HG03565 (cell line): ENCODE measurements around the gene TAX1BP1.

Experiments used
- ATAC-seq: cut with Tn5 transposase; IDR thresholded peaks from one replicate; pipeline ENCODE4 v1.9.1; 2021; ENCODE audit warnings: mild to moderate bottlenecking, moderate library complexity; ENCODE audit not compliant: unreplicated experiment

The TAX1BP1 gene

DNA sequence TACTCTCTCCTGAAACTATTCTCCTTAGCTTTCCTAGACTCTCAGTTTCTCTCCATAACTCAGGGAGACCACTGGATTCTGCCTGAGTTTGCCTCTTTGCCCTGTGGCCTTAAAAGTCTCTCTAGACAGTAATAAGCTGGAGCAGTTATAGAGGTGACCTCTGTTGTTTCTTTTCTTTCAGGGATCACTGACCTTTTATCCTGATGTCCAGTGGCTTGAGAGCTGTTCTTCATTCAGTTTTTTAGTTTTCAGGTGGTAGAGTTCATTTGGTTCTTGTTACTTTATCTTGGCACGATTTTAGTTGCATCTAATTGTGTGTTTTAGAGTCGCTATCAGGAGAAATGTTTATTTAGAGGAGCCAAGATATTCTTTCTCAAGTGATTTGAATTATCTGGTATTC, 37.7 kb downstream of the TAX1BP1 start:
- ATAC-seq, result no peak

DNA sequence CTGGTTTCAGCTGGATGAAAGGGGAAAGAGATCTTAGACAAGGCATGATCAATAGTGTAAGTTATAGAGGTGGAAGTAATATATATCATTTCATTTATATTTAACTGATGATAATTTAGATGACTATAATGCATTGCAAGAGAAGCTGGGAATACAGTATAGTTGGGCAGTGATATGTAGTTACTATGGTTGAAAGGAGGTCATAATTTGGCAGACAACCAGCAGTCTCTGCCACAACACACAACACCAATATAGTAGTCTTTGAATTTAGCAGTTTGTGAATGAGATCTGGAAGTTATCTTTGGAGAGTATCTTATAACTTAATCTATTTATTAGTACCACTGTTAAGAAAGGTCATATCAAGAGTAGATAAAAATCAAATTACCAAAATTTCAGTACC, 39.9 kb downstream of the TAX1BP1 start:
- no peak for ATAC-seq

DNA sequence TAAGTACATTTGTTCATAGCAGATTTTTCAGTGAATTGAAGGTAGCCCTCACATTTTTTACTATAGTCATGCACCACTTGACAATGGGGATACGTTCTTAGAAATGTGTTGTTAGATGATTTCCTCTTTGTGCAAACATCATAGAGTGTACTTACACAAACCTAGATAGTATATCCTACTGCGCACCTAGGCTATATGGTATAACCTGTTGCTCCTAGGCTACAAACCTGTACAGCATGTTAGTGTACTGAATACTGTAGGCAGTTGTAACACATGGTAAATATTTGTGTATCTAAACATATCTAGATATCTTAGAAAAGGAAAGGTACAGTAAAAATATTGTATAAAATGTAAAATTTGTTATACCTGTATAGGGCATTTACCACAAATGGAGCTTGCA, 41.2 kb downstream of the TAX1BP1 start:
- no peak for ATAC-seq

DNA sequence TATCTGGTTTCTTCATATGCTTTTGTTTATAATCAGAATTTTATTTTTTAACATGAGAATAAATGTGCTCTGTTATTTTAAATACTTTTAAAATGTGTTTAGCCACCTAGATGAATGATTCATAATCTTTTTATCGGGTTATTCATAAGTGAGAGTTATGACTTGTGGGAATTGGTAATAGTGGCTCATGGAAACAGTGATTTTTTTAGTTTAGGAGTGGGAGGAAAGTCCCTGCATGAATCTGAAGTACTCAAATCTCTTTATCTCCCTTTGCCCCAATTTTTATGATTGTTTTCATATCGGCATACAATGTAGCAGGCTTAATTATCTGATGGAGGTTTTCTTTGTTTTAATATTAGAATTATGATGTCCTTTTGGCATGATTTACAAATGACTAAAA, 42.9 kb downstream of the TAX1BP1 start:
- ATAC-seq, result no peak

DNA sequence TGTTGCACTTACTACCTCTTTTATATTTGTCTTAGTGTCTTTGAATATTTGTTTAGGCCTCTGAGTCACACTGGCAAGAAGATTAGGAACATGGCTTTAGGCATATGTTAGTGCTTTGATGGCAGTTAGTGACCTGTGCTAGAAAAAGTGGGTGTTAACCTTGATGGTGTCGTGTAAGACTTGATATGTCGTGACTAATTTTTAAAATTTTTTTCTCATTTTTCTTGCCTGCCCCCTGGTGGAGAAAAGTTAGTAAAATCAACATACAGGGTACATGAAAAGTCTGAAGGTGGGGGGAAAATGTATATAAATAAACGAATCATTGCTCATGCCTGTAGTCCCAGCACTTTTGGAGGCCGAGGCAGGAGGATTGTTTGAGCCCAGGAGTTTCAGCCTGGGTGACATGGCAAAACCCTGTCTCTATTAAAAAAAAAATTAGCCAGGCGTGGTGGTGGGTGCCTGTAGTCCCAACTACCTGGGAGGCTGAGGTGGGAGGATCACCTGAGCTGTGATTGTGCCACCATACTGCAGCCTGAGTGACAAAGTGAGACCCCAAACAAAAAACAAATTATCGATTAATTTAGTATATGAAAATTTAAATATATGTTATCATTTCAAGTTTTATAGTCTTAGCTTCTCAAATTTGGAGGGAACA, 44.6 kb downstream of the TAX1BP1 start:
- ATAC-seq, result no peak

DNA sequence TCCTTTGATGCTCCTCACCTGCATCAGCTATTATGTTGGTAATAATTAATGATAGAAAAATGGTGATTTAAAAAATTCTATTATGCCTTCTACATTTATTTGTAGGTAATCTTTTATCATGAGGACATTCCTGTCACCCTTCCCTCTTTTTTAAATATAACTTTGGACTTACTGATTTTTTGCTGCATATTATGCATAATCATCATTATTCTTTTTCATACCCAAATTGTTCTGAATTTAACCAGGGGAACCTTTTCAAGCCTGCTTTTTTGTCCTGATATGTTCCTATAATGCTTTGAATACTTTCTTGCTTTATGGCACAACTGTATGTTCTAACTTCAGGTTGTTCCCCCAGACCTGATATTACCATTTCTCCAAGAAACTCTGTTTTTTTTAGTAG, 48.5 kb downstream of the TAX1BP1 start:
- ATAC-seq, result no peak

DNA sequence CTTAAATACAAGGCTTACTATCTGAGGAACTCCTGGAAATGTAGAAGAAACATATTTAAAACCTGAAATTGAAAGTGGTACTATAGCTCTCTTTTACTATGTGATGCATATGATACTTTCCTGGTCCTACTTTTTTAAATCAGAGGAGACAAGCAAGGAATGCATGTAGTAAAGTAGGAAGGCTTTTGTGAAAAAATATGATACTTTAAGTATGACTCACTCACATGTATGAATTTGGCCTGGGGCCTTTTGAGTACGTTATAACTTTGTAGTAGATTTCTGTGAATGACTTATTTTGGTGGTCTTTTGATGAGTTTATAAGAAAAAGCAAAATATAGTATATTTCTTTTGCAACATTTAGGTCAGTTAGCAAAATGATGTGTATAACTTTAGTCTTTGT, 53.8 kb downstream of the TAX1BP1 start:
- no peak for ATAC-seq

DNA sequence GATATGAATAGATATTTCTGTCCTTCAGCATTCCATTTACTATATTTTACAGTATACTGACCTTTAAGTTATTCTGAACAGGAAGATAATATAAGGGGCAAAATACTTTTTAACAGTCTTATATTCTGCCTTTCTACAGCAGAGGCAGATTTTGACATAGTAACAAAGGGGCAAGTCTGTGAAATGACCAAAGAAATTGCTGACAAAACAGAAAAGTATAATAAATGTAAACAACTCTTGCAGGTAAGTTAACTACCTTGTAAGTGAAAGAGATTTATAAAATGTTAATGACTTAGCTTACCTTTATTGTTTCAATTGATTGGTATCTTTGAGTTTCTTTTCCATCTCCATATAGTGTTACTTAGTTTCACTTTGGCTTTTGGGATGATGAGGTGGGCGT, 56.0 kb downstream of the TAX1BP1 start:
- ATAC-seq, result no peak

DNA sequence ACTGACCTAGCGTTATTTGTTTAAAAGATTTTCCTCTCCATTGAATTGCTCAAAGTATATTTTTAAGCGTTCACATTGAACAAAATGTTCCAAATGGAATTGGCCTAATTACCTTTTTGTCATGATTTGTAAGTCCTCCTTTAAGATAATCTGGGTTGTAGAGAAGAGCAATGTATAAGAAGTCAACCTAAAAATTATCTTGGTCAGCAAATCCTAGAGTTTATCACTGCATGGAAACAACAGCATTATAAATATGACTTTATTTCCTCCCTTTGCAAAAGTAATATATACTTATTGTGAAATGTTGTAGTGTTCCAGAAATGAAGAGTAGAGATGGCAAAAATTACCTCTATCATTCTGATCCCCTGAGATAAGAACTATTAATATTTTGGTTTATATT, 59.2 kb downstream of the TAX1BP1 start:
- ATAC-seq, result no peak

DNA sequence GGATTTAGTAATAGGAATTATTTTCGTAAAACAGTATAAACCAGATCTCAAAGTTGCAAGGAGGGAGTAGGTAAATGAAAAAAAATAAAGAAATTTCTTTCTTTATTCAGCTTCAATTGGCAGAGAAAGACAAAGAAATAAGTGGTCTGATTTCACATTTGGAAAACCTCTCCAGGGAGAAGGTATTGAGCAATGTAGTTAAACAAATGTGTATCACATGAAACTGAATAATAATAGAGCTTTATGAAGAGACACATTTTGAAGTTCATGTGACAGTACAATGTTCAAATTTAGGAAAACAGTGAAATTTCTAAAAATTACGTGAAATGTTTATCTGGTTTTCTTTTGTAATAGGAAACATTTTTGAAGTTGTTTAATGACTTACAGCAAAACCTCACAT, 63.0 kb downstream of the TAX1BP1 start:
- no peak for ATAC-seq

DNA sequence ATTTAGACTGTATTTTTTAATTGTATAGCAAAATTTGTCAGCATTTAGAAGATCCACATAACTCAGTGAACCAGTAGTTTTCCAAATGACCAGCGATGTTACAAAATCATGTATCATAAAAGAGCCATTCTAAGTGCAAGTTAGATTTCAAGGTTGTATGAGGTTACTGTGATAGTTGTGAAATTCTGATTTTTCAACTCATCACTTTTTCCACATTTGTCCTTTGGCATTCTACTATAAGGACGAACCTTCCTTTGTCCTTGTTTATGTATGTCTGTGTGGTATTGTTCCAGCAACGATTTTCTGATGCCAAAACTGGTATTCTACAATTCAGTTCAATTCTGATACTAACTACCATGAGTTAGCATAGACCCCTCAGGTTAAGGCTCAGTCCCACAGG, 64.2 kb downstream of the TAX1BP1 start:
- no peak for ATAC-seq

DNA sequence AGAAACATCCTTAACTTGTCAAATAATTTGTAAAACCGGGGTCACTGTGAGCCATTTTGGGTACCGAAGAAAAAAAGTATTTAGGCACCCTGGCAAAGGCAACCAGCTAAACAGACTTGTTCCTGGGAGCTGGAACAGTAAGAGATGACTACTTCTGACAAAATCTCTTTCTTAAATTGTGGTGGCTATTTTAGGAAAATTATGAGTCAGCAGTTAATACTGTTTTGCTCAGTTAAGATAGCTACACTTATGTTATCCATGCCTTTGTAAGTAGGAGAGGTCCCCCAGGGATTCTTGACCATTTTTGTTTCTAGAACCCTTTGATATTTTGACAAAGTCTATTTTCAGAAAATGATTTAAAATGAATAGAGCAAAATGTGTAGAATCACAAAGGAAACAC, 68.7 kb downstream of the TAX1BP1 start:
- ATAC-seq, result no peak

DNA sequence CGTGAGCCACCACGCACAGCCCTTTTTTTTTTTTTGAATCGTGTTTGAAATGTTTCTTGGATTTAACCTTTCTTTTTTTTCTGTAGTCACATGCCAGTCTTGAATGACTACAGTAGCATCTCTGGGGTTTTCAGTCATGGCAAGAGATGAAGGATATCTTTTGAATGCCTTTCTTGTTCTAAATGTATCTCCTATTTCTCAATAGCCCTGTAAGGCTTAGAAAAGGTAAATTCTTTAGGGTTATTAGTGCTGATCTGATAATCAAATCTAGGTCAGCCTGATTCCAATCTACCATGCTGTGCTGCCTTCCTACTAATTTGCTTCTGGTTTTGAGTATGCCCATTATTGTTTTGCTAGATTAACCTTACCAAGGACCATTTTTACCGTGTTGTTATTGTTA, 70.2 kb downstream of the TAX1BP1 start:
- ATAC-seq, result no peak

DNA sequence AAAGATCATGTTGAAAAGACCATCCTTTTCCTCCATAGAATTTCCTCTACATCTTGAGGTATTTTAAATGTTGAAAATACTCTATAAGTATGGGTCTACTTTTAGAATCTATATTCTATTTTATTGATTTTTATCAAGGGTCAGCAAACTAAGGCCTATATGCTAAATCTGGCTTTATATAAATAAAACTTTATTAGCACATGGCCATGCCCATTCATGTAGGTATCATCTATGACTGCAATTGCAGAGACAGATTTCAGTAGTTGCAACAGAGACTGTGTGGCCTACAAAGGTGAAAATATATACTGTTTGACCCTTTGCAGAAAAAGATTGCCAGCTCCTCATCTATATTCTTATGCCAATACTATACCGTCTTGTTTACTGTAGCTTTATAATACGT, 72.7 kb downstream of the TAX1BP1 start:
- no peak for ATAC-seq

DNA sequence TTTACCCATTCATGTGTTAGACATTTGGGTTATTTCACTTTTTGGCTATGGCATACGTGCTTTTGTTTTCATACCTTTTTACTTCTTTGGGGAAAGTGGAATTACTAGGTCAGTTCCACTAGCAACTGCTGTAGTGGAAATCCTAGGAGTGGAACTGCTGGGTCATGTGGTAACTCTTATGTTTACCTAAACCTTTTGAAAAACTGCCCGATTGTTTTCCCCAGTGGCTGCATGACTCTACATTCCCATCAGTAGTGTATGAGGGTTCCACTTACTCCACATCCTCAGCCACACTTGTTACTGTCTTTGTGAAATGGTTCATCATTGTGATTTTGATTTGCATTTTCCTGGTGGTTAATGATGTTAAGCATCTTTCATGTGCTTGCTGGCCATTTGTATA, 82.3 kb downstream of the TAX1BP1 start:
- ATAC-seq, result no peak

DNA sequence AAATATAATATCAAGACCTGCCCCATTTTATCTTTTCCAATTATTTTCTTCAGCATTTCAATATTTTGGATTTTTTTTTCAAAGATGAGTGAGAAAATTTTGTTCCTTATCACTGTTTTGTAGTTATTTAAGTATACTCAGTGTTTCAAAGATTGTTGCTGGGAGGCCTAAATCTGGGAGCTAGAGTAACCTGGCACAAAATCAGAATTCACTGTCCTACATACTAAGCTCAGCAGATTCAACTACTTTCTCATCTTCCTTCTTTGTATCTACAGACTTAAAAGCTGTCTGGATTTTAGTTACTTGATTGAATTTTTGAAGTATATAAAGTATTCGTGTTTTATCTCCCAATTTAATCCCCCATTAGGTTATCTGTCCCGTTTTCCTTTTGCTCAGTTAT, 85.9 kb downstream of the TAX1BP1 start:
- ATAC-seq, result no peak

DNA sequence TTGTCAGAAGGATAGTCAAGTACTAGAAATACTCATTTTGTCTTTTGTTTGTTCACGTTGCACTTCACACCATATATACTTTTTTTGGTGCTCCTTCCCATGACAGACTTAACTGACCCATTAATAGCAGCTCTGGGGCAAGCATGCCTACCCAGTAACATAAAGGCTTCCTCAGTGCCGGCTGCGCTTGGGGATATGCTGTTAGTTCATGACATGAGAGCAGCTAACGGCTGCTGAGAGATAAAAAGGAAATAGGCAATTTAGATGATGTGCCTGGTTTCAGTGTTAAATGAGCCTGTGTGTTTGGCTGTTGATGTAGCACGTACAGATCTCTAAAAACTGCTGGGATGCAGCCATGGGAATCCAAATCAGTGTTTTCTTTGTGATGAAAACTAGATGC, 86.4 kb downstream of the TAX1BP1 start:
- ATAC-seq, result no peak

DNA sequence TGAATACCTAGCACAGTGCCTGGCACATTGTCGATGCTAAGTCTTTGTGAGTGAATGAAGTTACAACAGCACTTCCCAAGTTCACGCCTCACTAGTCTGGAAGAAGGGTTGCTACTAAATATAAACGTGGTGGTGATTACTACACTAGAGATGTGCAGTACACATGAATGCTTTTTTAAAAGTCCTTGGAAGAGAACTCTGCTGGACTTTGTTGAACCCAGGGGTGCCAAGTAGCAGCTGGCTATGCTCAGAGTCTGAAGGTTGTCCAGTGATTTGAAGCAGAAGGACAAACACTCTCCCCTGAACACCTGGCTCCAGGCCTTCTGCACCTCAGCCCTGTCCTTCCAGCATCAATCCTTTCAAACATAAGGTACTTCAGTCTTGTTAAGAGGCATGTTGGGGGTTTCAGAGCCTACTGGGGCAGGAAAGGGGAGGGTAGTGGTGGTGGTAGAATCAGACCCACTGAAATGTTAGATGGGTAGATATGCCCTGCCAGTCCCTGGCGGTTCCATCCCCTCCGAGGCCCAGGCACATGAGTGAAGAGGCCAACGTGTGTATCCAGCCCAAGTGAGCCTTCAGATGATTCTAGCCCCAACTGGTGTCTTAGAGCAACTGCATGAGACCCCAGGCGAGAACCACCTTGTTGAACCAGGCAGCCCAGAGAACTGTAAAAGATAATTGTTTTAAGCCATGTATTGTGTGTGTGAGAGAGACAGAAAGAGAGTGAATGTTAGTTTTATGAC, 94.4 kb downstream of the TAX1BP1 start:
- no peak for ATAC-seq

DNA sequence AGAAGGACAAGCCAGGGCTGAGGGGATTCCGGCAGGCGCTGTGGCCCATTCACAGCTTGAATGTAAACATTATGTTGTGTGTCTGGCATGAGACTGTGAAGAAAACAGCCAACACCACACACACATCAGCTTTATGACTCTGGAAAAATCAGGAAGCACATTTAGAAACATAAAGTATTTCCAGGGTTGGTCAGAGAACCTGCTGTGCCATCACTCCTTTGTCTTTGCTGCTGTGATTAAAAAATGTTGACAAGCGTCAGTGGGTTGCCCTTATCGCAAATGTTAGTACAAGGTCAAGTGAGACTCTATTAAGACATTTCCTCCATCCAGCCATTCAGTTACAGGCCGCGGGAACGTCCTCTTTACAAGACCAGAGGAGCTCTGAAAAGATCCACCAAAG, 95.4 kb downstream of the TAX1BP1 start:
- no peak for ATAC-seq

DNA sequence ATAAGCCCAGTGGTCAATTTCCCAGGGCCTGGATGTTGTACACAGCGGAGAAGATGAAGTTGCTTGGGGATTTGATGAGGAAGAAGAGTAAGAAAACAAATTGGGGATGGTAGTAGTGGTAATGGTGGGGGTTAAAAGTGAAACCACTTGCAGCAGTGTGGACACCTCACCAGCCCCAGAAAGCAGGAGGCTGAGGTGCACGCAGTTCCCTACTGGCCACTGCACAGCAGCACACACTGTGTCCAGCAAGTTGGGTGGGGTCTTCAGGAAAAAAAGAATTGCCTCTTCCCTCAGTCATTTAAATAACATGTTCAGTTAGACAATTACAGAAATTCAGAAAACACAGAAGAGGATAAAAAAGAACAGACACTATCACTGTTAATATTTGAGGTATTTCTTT, 96.6 kb downstream of the TAX1BP1 start:
- ATAC-seq, result no peak

DNA sequence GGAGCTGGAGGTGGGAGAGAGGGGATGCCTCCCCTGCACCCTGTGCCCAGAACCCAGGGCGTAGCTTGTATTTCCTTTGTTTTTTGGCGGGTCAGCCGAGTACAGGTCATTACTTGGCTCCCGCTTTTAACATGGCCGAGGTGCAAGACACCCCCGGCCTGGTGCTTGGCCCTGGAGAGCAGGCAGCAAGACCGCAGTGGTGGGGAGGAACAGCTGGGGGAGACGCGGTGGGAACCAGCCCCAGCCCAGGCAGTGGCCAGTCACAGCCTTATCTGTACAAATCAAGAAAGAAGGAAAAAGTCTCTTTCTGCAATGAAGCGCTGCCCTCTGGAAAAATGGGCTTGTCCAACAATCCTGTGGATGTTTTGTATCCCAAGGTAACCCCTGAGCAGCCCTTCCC, 99.1 kb downstream of the TAX1BP1 start:
- no peak for ATAC-seq

DNA sequence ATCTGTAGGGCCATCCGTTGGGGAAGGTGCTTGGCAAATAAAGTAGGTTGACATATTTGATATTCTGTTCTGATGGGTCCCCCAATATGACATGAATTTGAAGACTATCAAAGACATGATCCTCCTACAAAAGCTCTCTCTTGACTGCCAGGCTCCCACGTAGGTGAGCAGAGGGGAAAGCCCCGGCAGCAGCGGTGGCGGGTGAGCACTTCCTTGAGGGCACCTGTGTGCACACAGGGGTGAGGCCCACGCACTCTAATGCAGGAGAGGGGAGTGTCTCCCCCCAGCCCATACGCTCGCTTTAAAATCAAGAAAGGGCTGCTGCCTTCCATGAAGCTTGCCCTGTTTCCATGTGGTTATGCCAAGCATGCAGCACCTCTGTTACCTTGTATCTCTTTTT, 100.4 kb downstream of the TAX1BP1 start:
- no peak for ATAC-seq
